ENCODE data around the gene SPC25.
"Not testable (repeated sequence)": the region's sequence is repeated elsewhere in the genome, so short reads cannot be mapped to it uniquely, and the experiment has no call there.

The SPC25 gene, protein sequence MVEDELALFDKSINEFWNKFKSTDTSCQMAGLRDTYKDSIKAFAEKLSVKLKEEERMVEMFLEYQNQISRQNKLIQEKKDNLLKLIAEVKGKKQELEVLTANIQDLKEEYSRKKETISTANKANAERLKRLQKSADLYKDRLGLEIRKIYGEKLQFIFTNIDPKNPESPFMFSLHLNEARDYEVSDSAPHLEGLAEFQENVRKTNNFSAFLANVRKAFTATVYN

DNA sequence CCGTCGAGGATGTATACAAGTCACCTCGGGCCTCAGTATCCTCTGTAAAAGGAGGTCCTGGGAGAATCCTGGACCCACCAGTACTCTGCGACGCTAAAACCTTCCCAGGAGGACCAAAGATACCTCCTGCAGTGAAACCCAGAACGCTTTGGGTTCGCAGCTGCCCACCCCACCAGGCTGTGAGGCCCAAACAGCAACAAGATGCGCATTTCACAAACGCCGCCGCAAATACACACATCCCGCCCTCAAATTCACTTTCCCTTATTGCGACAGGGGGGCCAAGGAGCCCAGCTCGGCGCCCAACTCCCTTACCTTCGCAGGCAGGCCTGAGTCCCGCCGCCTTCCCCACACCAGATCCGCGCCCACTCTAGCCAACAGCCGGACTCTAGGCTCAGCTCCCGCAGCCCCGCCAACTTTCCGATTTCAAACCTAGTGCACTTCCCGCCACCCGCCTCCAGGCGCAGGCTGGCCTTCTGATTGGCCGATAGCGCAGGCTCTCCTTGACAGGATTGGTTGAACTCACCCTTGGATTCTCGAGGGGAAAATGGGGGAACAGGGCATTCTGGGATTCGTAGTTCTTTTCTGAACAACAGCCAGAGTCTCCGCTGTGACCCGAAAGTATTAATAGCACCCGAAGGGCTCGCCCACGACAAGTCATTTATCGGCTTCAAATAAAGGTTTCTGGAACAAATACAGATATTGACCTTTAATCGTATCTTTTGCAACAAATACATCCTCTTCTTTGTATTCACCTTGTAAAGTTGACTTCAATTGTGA is at the start of gene SPC25:
Gene SPC25 (minus strand): TSS at position 425 of the 777 bp plus-strand sequence. CDS start 911 bp downstream, outside the sequence.
- peak within 1 kb of the TSS; percentile 47 to 65 for H3K9ac ChIP-seq (ENCODE audit: low read depth in 1 of 2, low read length in 2 of 2)

DNA sequence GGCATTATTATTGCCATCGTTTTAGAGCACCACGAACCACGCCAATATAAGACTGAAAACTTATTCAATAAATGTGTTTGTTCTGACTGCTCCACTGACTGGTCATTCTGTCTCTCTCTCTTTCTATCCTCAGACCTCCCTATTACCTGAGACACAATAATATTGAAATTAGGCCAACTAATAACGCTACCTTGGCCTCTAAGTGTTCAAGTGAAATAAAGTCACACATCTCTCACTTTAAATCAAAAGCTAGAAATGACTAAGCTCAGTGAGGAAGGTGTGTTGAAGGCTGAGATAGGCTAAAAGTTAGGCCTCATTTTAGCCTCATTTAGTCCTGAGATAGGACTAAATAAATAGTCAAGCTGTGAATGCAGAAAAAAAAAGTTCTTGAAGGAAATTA is 49.7 kb upstream of the SPC25 start:
- no peaks in the 10 kb centered on the region for H3K36me3 ChIP-seq (ENCODE audit: control insufficient read depth in 1 of 2, insufficient read depth in 2 of 2, low read length in 2 of 2)
- H3K27me3 ChIP-seq (ENCODE audit: control insufficient read depth in 1 of 2, insufficient read depth in 2 of 2, low read length in 2 of 2), result peaks cover 0 to 3% of the 10 kb centered on the region in 2 donors
- H3K27ac ChIP-seq (ENCODE audit: low read depth, low read length), result no peak overlapping the region
- H3K9me3 ChIP-seq (ENCODE audit: control insufficient read depth in 1 of 2, low read length in 2 of 2), result no peaks in the 10 kb centered on the region
- no peak overlapping the region for H3K9ac ChIP-seq (ENCODE audit: low read depth in 1 of 2, low read length in 2 of 2)
- H3K4me1 ChIP-seq (ENCODE audit: control insufficient read depth in 1 of 2, insufficient read depth in 2 of 2, low read length in 2 of 2), result no peaks in the 10 kb centered on the region
- H3K4me3 ChIP-seq (ENCODE audit: low read depth in 1 of 2, low read length in 2 of 2), result no peak overlapping the region

More for the DNA sequence above, at the start of gene SPC25:
- Histone ChIP-seq H3K27me3 (ENCODE audit: control insufficient read depth in 1 of 2, insufficient read depth in 2 of 2, low read length in 2 of 2) (no peaks in the 10 kb centered on the region), H3K4me1 (ENCODE audit: control insufficient read depth in 1 of 2, insufficient read depth in 2 of 2, low read length in 2 of 2) (peaks cover 9 to 13% of the 10 kb centered on the region in 2 donors), H3K4me3 (ENCODE audit: low read depth in 1 of 2, low read length in 2 of 2) (peak within 1 kb of the TSS; percentile 84 to 91), H3K9me3 (ENCODE audit: control insufficient read depth in 1 of 2, low read length in 2 of 2) (no peaks in the 10 kb centered on the region), H3K27ac (ENCODE audit: low read depth, low read length) (no peak within 1 kb of the TSS), H3K36me3 (ENCODE audit: control insufficient read depth in 1 of 2, insufficient read depth in 2 of 2, low read length in 2 of 2) (no peaks in the 10 kb centered on the region)

DNA sequence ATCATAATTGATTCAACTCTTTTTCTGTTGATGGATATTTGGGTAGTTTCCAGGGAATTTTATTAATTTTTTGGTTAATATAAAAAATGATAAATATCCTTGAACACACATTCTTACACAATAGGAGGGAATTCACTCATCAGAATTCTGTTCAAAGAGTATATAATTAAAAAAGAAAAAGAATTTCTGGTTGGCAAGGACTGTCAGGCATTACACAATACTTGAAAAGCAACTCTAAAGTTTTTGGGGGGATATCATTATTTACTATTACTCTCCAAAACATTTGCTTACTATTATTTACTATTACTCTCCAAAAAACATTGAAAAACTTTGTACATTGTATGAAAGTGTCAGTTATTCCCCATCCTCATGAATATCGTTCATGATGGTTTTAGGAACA is 48.8 kb upstream of the SPC25 start:
- H3K27me3 ChIP-seq (ENCODE audit: control insufficient read depth in 1 of 2, insufficient read depth in 2 of 2, low read length in 2 of 2), result peaks cover 0 to 4% of the 10 kb centered on the region in 2 donors

DNA sequence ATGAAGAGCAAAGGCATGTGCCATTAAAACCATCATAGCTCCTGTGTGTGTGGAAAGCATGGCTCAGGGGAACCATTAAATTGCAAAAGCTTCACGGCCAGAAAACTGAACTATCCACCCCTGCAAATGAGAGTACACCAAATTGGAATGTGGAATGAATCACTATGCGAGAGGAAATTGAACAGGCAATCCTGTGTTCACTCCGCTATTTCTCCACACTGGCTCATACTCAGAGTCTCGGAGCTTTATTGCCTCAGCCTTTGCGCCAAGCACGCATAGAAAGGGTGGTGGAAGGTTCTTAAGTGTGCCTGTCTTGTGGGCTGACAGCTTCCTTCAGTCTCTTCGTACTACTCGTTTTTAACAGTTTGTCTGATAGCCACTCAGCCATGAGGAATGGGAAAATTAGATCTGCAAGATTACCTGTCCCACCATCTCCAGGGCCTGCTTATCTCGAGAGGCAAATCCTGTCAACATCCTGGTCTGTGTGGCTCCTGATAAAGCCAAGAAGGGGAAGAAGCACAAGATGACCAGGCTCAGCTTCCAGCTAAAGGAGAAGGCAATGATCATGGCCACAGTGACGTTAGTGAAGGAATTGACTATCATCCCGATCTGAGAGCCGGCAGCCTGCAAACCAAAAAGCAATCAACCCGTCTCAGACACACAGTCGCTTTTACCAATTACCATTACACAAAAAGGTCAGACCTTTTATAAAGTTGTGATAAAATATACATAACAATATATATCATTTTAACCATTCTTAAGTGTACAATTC is 45.8 kb upstream of the SPC25 start:
- Histone ChIP-seq H3K27ac (ENCODE audit: low read depth, low read length) (no peak overlapping the region), H3K9me3 (ENCODE audit: control insufficient read depth in 1 of 2, low read length in 2 of 2) (no peaks in the 10 kb centered on the region), H3K4me1 (ENCODE audit: control insufficient read depth in 1 of 2, insufficient read depth in 2 of 2, low read length in 2 of 2) (no peaks in the 10 kb centered on the region), H3K27me3 (ENCODE audit: control insufficient read depth in 1 of 2, insufficient read depth in 2 of 2, low read length in 2 of 2) (peaks cover 0 to 4% of the 10 kb centered on the region in 2 donors), H3K36me3 (ENCODE audit: control insufficient read depth in 1 of 2, insufficient read depth in 2 of 2, low read length in 2 of 2) (no peaks in the 10 kb centered on the region), H3K9ac (ENCODE audit: low read depth in 1 of 2, low read length in 2 of 2) (no peak overlapping the region), H3K4me3 (ENCODE audit: low read depth in 1 of 2, low read length in 2 of 2) (no peak overlapping the region)

More for the DNA sequence above, 48.8 kb upstream of the SPC25 start:
- Histone ChIP-seq H3K4me3 (ENCODE audit: low read depth in 1 of 2, low read length in 2 of 2) (no peak overlapping the region), H3K36me3 (ENCODE audit: control insufficient read depth in 1 of 2, insufficient read depth in 2 of 2, low read length in 2 of 2) (no peaks in the 10 kb centered on the region), H3K27ac (ENCODE audit: low read depth, low read length) (no peak overlapping the region), H3K9ac (ENCODE audit: low read depth in 1 of 2, low read length in 2 of 2) (no peak overlapping the region), H3K4me1 (ENCODE audit: control insufficient read depth in 1 of 2, insufficient read depth in 2 of 2, low read length in 2 of 2) (no peaks in the 10 kb centered on the region), H3K9me3 (ENCODE audit: control insufficient read depth in 1 of 2, low read length in 2 of 2) (no peaks in the 10 kb centered on the region)

- Histone ChIP-seq H3K9ac (ENCODE audit: low read depth in 1 of 2, low read length in 2 of 2) (no peak overlapping the region), H3K4me1 (ENCODE audit: control insufficient read depth in 1 of 2, insufficient read depth in 2 of 2, low read length in 2 of 2) (no peaks in the 10 kb centered on the region), H3K4me3 (ENCODE audit: low read depth in 1 of 2, low read length in 2 of 2) (no peak overlapping the region), H3K9me3 (ENCODE audit: control insufficient read depth in 1 of 2, low read length in 2 of 2) (no peaks in the 10 kb centered on the region), H3K36me3 (ENCODE audit: control insufficient read depth in 1 of 2, insufficient read depth in 2 of 2, low read length in 2 of 2) (no peaks in the 10 kb centered on the region), H3K27me3 (ENCODE audit: control insufficient read depth in 1 of 2, insufficient read depth in 2 of 2, low read length in 2 of 2) (peaks cover 0 to 4% of the 10 kb centered on the region in 2 donors), H3K27ac (ENCODE audit: low read depth, low read length) (no peak overlapping the region)
Measured at GRCh38 chr2:168934826-168935225, 44.6 kb upstream of the SPC25 start.

- not testable (repeated sequence) for H3K27ac ChIP-seq (ENCODE audit: low read depth, low read length); H3K9me3 ChIP-seq (ENCODE audit: control insufficient read depth in 1 of 2, low read length in 2 of 2); H3K27me3 ChIP-seq (ENCODE audit: control insufficient read depth in 1 of 2, insufficient read depth in 2 of 2, low read length in 2 of 2); H3K36me3 ChIP-seq (ENCODE audit: control insufficient read depth in 1 of 2, insufficient read depth in 2 of 2, low read length in 2 of 2); H3K4me3 ChIP-seq (ENCODE audit: low read depth in 1 of 2, low read length in 2 of 2); H3K9ac ChIP-seq (ENCODE audit: low read depth in 1 of 2, low read length in 2 of 2)
- peaks cover 0 to 13% of the 10 kb centered on the region in 2 donors for H3K4me1 ChIP-seq (ENCODE audit: control insufficient read depth in 1 of 2, insufficient read depth in 2 of 2, low read length in 2 of 2)
Measured at GRCh38 chr2:168932174-168932573, 41.9 kb upstream of the SPC25 start.

DNA sequence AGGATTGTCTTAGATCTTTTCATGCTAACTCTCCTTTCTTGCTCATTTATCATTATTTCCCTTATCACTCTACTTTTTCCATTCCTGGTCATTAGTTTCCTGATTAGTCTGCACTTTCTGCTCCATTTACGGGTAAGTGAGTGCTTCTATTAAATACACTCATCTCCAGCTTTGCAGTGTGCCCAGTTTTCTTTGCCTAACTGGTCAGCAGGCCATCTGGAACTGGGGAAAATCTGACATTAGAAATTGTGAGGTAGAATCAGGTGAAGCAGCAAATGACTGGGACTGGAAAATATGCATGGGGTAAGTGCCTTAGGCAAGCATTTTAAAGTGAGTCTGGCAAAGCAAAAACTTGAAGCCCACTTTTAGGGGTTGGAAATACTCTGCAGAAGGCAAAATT is 40.0 kb upstream of the SPC25 start:
- Histone ChIP-seq H3K27ac (ENCODE audit: low read depth, low read length) (no peak overlapping the region), H3K9ac (ENCODE audit: low read depth in 1 of 2, low read length in 2 of 2) (no peak overlapping the region), H3K9me3 (ENCODE audit: control insufficient read depth in 1 of 2, low read length in 2 of 2) (no peaks in the 10 kb centered on the region), H3K36me3 (ENCODE audit: control insufficient read depth in 1 of 2, insufficient read depth in 2 of 2, low read length in 2 of 2) (no peaks in the 10 kb centered on the region), H3K27me3 (ENCODE audit: control insufficient read depth in 1 of 2, insufficient read depth in 2 of 2, low read length in 2 of 2) (peaks cover 0 to 4% of the 10 kb centered on the region in 2 donors), H3K4me1 (ENCODE audit: control insufficient read depth in 1 of 2, insufficient read depth in 2 of 2, low read length in 2 of 2) (peaks cover 0 to 15% of the 10 kb centered on the region in 2 donors), H3K4me3 (ENCODE audit: low read depth in 1 of 2, low read length in 2 of 2) (no peak overlapping the region)

DNA sequence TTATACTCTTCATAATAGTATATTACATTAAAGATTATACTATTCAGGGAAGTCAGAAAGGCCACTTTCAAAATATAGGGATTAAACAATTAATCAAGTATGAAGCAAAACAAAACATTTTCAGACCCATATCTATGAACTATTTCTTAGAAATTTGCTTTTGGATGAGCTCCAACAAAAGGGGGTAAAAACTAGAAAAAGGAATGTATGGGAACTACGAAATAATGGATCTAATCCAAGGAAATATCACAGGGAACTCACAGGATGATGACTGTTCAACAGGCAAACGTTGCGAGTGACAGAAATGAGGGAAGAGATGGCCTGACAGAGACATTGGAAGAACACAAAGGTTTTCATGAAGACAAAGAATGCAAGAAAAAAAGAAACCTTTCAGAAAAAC is 38.8 kb upstream of the SPC25 start:
- no peak overlapping the region for H3K4me3 ChIP-seq (ENCODE audit: low read depth in 1 of 2, low read length in 2 of 2)
- H3K27ac ChIP-seq (ENCODE audit: low read depth, low read length), result no peak overlapping the region
- H3K36me3 ChIP-seq (ENCODE audit: control insufficient read depth in 1 of 2, insufficient read depth in 2 of 2, low read length in 2 of 2), result no peaks in the 10 kb centered on the region
- H3K9me3 ChIP-seq (ENCODE audit: control insufficient read depth in 1 of 2, low read length in 2 of 2), result no peaks in the 10 kb centered on the region
- H3K27me3 ChIP-seq (ENCODE audit: control insufficient read depth in 1 of 2, insufficient read depth in 2 of 2, low read length in 2 of 2), result no peaks in the 10 kb centered on the region
- H3K4me1 ChIP-seq (ENCODE audit: control insufficient read depth in 1 of 2, insufficient read depth in 2 of 2, low read length in 2 of 2), result peaks cover 0 to 15% of the 10 kb centered on the region in 2 donors
- H3K9ac ChIP-seq (ENCODE audit: low read depth in 1 of 2, low read length in 2 of 2), result no peak overlapping the region

- Histone ChIP-seq H3K36me3 (ENCODE audit: control insufficient read depth in 1 of 2, insufficient read depth in 2 of 2, low read length in 2 of 2) (no peaks in the 10 kb centered on the region), H3K9me3 (ENCODE audit: control insufficient read depth in 1 of 2, low read length in 2 of 2) (no peaks in the 10 kb centered on the region), H3K4me1 (ENCODE audit: control insufficient read depth in 1 of 2, insufficient read depth in 2 of 2, low read length in 2 of 2) (peaks cover 0 to 15% of the 10 kb centered on the region in 2 donors), H3K4me3 (ENCODE audit: low read depth in 1 of 2, low read length in 2 of 2) (no peak overlapping the region), H3K27me3 (ENCODE audit: control insufficient read depth in 1 of 2, insufficient read depth in 2 of 2, low read length in 2 of 2) (no peaks in the 10 kb centered on the region), H3K27ac (ENCODE audit: low read depth, low read length) (no peak overlapping the region), H3K9ac (ENCODE audit: low read depth in 1 of 2, low read length in 2 of 2) (no peak overlapping the region)
Measured at GRCh38 chr2:168928113-168928831, 38.0 kb upstream of the SPC25 start.
